HepG2 (cell line): ENCODE measurements around the gene DCST2. TPM values are rescaled to one million over a fixed set of nuclear protein-coding genes. Genes with fewer than 3 reads are reported as not detected.
A peak's percentile ranks its signal among the peaks of the same experiment; 100 is the strongest.

ENCODE experiments used
- DMAP1 ChIP-seq: IDR thresholded peaks from 2 replicates; pipeline ENCODE4 v1.6.1; 2016
- NR2F2 ChIP-seq: IDR thresholded peaks from 2 replicates; pipeline ENCODE4 v1.6.1; 2012; ENCODE audit warnings: low read depth, inconsistent platforms, borderline replicate concordance
- SMARCE1 ChIP-seq: fragments of 450-650 bp; IDR thresholded peaks from 2 replicates; pipeline ENCODE4 v1.6.1; 2017; ENCODE audit warnings: borderline replicate concordance
- SOX6 ChIP-seq, 2 experiments: fragments of 450-650 bp in 1 of 2; sonication (generic) in 1 of 2; formaldehyde crosslinking in 1 of 2; IDR thresholded peaks; 2 replicates each; pipeline versions ENCODE4 v1.4.0 to v1.6.1; 2017 to 2020; ENCODE audit warnings: antibody characterized with exemption in 1 of 2, mild to moderate bottlenecking in 1 of 2, missing genetic modification reagents in 1 of 2
- SRSF1 ChIP-seq: fragments of 200-400 bp; formaldehyde crosslinking; optimal IDR thresholded peaks from 2 replicates; pipeline ENCODE3; 2017; ENCODE audit warnings: mild to moderate bottlenecking, low read depth, low read length, moderate library complexity
- TBL1XR1 ChIP-seq: fragments of 150-350 bp; IDR thresholded peaks from 2 replicates; pipeline ENCODE4 v1.6.1; 2014; ENCODE audit warnings: borderline replicate concordance, low read length; ENCODE audit not compliant: partially characterized antibody
- THYN1 ChIP-seq: sonication (generic); formaldehyde crosslinking; IDR thresholded peaks from 2 replicates; pipeline ENCODE4 v1.8.1; 2023; ENCODE audit warnings: low read depth, mild to moderate bottlenecking, moderate library complexity, missing genetic modification reagents, borderline replicate concordance
- ZNF224 ChIP-seq: sonication (generic); formaldehyde crosslinking; IDR thresholded peaks from 2 replicates; pipeline ENCODE4 v1.5.0; 2020; ENCODE audit warnings: mild to moderate bottlenecking, missing genetic modification reagents
- ZNF33A ChIP-seq: sonication (generic); formaldehyde crosslinking; IDR thresholded peaks from 2 replicates; pipeline ENCODE4 v1.5.1; 2020; ENCODE audit warnings: missing genetic modification reagents, mild to moderate bottlenecking, moderate library complexity, borderline replicate concordance
- ZSCAN30 ChIP-seq: sonication (generic); formaldehyde crosslinking; IDR thresholded peaks from 2 replicates; pipeline ENCODE4 v1.5.0; 2020; ENCODE audit warnings: mild to moderate bottlenecking, missing genetic modification reagents
- polyA plus RNA-seq, 8 experiments: library from polyadenylated mRNA; depleted of rRNA in 3 of 8; stranded (reverse) in 7 of 8; unstranded in 1 of 8; fragments of >200 nt; fragmentation: Illumina TruSeq in 4 of 8; extraction: Trizol in 4 of 8; gene quantifications; 2 replicates each; pipeline versions ENCODE4 v1.2.1 to v1.2.3, GENCODE V29; 2011 to 2016; ENCODE audit warnings: low read depth in 4 of 8, missing spikeins in 1 of 8, mixed read lengths in 1 of 8; ENCODE audit not compliant: insufficient read depth in 1 of 8
- total RNA-seq, 5 experiments: library from RNA; depleted of rRNA; stranded (reverse); fragments of >200 nt; fragmentation: Illumina TruSeq; extraction: Trizol; gene quantifications; 2 replicates each; pipeline ENCODE4 v1.2.3, GENCODE V29; 2016; ENCODE audit warnings: low read depth in 1 of 5
- TF ChIP-seq, protein P1 (sequence below): sonication (generic); formaldehyde crosslinking; IDR thresholded peaks from 2 replicates; pipeline ENCODE4 v1.8.0; 2022; ENCODE audit warnings: mild to moderate bottlenecking, missing genetic modification reagents; ENCODE audit not compliant: insufficient replicate concordance
- TF ChIP-seq, protein P2 (sequence below), 2 experiments: sonication (generic) in 1 of 2; formaldehyde crosslinking in 1 of 2; IDR thresholded peaks; 2 replicates each; pipeline versions ENCODE4 v1.4.0 to v1.6.1; 2018 to 2020; ENCODE audit warnings: missing genetic modification reagents in 2 of 2, borderline replicate concordance in 1 of 2, low read depth in 1 of 2, mild to moderate bottlenecking in 1 of 2, missing biosample characterization in 1 of 2
- TF ChIP-seq, protein P3 (sequence below): sonication (generic); formaldehyde crosslinking; IDR thresholded peaks from 2 replicates; pipeline ENCODE4 v1.5.1; 2020; ENCODE audit warnings: mild to moderate bottlenecking, missing genetic modification reagents, borderline replicate concordance
- TF ChIP-seq, protein P4 (sequence below): IDR thresholded peaks from 2 replicates; pipeline ENCODE4 v1.6.1; 2016; ENCODE audit warnings: control low read depth
- TF ChIP-seq, protein P5 (sequence below): IDR thresholded peaks from 2 replicates; pipeline ENCODE4 v1.6.1; 2016; ENCODE audit warnings: missing compliant biosample characterization, missing genetic modification reagents, borderline replicate concordance

Gene DCST2
- total and polyA plus RNA-seq, 2 of the 13 experiments (the other 11 are each of a cell fraction or from before 2014, with no cell fraction given): 0.74 TPM; not detected in 1

DNA sequence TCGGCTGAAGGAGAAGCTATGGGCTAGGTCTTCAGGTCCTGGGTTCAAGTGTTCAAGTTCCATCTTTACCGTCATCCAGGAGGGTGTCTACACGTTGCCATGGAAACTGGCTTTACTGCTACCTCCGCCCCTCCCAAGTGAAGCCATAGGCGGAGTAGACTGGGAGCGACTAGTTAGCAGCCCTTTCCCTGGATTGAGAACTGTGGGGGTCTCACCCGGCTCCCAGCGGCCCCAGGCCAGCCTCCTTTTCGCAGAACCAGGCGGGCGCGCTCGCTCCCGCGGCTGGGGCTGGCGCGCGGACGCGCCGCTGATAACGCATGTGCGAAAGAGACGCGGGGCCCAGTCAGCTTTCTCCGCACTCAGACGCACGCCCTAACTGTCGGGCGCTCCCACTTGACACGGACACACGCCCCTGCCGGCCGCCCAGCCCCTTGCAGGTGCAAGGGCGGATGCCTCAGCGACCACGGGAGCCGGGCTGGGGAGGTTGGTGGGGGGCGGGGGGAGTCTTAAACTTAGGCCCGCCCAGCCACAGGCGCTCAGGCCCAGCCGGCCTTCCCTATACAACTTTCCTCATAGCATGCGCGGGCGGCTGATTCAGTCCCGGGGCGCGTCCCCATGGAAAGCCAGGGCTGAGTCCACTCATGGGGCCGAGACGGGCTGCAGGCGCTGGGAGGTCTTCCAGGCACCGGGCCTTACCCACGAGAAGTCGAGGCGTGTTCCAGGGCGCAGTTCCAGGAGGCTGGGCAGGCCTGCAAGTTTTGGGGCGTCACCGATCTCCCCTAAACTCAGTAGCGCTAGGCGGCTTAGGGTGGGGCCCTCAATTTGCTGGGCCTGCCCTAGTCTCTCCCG, 37.4 kb upstream of the DCST2 start (continued):
- TF ChIP-seq, protein P1, sequence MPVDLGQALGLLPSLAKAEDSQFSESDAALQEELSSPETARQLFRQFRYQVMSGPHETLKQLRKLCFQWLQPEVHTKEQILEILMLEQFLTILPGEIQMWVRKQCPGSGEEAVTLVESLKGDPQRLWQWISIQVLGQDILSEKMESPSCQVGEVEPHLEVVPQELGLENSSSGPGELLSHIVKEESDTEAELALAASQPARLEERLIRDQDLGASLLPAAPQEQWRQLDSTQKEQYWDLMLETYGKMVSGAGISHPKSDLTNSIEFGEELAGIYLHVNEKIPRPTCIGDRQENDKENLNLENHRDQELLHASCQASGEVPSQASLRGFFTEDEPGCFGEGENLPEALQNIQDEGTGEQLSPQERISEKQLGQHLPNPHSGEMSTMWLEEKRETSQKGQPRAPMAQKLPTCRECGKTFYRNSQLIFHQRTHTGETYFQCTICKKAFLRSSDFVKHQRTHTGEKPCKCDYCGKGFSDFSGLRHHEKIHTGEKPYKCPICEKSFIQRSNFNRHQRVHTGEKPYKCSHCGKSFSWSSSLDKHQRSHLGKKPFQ: no peak
- TF ChIP-seq ZSCAN30 (CRISPR knock-in tag) (no peak), ZNF33A (CRISPR knock-in tag) (0 out of 2 replicates have a peak, but pooled peaks have one; percentile 39), NR2F2 (no peak), SOX6 (IDR thresholded peaks at IDR 0.05) (no peak), SOX6 (CRISPR knock-in tag; IDR thresholded peaks at IDR 0.05) (peak; percentile 49), THYN1 (CRISPR knock-in tag) (no peak), SMARCE1 (no peak), ZNF224 (CRISPR knock-in tag) (no peak), TBL1XR1 (no peak), SRSF1 (no peak), DMAP1 (CRISPR knock-in tag) (peak; percentile 41; the same call in 1 of the 2 replicates)
- TF ChIP-seq, protein P2, sequence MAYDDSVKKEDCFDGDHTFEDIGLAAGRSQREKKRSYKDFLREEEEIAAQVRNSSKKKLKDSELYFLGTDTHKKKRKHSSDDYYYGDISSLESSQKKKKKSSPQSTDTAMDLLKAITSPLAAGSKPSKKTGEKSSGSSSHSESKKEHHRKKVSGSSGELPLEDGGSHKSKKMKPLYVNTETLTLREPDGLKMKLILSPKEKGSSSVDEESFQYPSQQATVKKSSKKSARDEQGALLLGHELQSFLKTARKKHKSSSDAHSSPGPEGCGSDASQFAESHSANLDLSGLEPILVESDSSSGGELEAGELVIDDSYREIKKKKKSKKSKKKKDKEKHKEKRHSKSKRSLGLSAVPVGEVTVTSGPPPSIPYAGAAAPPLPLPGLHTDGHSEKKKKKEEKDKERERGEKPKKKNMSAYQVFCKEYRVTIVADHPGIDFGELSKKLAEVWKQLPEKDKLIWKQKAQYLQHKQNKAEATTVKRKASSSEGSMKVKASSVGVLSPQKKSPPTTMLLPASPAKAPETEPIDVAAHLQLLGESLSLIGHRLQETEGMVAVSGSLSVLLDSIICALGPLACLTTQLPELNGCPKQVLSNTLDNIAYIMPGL (CRISPR knock-in tag; IDR thresholded peaks at IDR 0.05; ENCODE audit: borderline replicate concordance in 1 of 2, low read depth in 1 of 2): peak; percentile 62 to 69; a peak in 2 of 4 replicates
- TF ChIP-seq, protein P3, sequence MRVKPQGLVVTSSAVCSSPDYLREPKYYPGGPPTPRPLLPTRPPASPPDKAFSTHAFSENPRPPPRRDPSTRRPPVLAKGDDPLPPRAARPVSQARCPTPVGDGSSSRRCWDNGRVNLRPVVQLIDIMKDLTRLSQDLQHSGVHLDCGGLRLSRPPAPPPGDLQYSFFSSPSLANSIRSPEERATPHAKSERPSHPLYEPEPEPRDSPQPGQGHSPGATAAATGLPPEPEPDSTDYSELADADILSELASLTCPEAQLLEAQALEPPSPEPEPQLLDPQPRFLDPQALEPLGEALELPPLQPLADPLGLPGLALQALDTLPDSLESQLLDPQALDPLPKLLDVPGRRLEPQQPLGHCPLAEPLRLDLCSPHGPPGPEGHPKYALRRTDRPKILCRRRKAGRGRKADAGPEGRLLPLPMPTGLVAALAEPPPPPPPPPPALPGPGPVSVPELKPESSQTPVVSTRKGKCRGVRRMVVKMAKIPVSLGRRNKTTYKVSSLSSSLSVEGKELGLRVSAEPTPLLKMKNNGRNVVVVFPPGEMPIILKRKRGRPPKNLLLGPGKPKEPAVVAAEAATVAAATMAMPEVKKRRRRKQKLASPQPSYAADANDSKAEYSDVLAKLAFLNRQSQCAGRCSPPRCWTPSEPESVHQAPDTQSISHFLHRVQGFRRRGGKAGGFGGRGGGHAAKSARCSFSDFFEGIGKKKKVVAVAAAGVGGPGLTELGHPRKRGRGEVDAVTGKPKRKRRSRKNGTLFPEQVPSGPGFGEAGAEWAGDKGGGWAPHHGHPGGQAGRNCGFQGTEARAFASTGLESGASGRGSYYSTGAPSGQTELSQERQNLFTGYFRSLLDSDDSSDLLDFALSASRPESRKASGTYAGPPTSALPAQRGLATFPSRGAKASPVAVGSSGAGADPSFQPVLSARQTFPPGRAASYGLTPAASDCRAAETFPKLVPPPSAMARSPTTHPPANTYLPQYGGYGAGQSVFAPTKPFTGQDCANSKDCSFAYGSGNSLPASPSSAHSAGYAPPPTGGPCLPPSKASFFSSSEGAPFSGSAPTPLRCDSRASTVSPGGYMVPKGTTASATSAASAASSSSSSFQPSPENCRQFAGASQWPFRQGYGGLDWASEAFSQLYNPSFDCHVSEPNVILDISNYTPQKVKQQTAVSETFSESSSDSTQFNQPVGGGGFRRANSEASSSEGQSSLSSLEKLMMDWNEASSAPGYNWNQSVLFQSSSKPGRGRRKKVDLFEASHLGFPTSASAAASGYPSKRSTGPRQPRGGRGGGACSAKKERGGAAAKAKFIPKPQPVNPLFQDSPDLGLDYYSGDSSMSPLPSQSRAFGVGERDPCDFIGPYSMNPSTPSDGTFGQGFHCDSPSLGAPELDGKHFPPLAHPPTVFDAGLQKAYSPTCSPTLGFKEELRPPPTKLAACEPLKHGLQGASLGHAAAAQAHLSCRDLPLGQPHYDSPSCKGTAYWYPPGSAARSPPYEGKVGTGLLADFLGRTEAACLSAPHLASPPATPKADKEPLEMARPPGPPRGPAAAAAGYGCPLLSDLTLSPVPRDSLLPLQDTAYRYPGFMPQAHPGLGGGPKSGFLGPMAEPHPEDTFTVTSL: no peak
- TF ChIP-seq, protein P4, sequence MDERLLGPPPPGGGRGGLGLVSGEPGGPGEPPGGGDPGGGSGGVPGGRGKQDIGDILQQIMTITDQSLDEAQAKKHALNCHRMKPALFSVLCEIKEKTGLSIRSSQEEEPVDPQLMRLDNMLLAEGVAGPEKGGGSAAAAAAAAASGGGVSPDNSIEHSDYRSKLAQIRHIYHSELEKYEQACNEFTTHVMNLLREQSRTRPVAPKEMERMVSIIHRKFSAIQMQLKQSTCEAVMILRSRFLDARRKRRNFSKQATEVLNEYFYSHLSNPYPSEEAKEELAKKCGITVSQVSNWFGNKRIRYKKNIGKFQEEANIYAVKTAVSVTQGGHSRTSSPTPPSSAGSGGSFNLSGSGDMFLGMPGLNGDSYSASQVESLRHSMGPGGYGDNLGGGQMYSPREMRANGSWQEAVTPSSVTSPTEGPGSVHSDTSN (CRISPR knock-in tag): no peak
- TF ChIP-seq, protein P5, sequence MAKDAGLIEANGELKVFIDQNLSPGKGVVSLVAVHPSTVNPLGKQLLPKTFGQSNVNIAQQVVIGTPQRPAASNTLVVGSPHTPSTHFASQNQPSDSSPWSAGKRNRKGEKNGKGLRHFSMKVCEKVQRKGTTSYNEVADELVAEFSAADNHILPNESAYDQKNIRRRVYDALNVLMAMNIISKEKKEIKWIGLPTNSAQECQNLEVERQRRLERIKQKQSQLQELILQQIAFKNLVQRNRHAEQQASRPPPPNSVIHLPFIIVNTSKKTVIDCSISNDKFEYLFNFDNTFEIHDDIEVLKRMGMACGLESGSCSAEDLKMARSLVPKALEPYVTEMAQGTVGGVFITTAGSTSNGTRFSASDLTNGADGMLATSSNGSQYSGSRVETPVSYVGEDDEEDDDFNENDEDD (CRISPR knock-in tag): peak; percentile 53; the same call in 1 of the 2 replicates
